Frontal cortex (tissue), 4 donors: ENCODE results near the gene CCND1. TPM values are rescaled to one million over a fixed set of nuclear protein-coding genes. Genes with fewer than 3 reads are reported as not detected.

Source experiments
- DNase-seq, 2 donors: peaks; one replicate each; pipeline ENCODE4 v3.0.0; 2012; ENCODE audit warnings: low spot score in 2 of 2
- FAIRE-seq: peaks from 2 replicates; lab custom pipeline; 2012; peaks lifted over from hg19 to GRCh38; lab: Jason Lieb, UNC
- total RNA-seq: library from RNA; depleted of rRNA; stranded (reverse); fragments of >200 nt; gene quantifications from one replicate; pipeline ENCODE4 v1.2.3, GENCODE V29; 2014
- donor health status: control.
- donor health status: control.
- donor health status: control.

Gene CCND1
- total RNA-seq, 1 donor from 2014 or later, result 10.2 TPM

GRCh38 chr11:69702239-69702691 lies 61.3 kb downstream of the CCND1 start:
- FAIRE-seq, result no peak
- DNase-seq, result no peak

DNA sequence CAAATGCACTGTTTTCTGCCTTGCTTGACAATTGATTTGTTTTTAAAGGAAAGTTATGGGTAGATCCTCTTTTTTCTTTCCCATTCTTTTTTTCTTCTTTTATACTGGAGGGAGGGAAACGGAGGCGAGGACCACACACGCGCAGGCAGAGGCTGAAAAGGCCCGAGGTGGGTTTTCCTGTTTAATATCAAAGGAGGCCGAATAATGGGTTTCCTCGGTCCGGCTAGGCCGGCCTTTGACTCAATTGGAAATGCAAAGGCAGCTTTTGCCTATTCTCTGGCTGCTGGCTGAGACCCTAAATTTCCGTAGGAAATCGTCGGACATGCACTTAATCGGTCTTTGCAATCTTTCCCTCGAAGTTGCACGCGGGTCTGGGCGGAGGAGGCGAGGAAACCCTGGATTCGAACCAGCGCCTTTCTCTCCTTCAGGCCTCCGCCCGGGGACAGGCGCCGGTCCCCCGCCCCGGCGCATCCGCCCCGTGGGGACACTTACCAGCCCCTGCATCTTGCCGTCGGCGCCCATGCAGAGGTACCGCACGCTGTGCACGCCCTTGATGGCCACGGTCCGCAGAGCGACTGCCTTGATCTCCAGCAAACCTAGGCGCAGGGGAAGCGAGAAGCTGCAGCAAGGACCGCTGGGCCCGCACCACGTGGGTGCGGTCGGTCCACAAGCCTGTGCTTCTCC lies 62.0 kb downstream of the CCND1 start:
- FAIRE-seq (no peak), DNase-seq (no peak)

DNA sequence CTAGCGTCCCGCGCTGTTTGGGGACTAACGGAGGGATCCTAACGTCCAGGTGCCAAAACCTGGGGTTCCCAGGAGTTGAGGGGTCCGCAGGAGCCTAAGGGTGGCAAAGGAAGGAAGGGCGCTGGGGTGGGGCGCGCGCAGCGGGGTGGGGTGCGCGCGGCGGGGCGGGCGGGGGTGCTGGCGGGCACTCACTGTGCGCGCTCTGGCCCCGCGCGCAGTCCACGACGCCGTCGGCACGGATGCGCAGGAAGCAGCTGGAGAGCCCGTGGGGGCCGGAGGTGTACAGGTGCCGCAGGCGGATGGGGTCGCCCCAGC lies 62.5 kb downstream of the CCND1 start:
- no peak for FAIRE-seq
- DNase-seq, result no peak

Other genes starting within 250 kb of the CCND1 start
- gene LINC01488, start 159.5 kb upstream of the CCND1 start, total RNA-seq, result not detected
- 17.1 TPM for gene LTO1, start 34.2 kb downstream of the CCND1 start, total RNA-seq
- gene FGF19, start 62.9 kb downstream of the CCND1 start, total RNA-seq, result not detected
- not detected for gene FGF4, start 134.2 kb downstream of the CCND1 start, total RNA-seq
- not detected for gene FGF3, start 178.3 kb downstream of the CCND1 start, total RNA-seq